Hepatic stellate cell (primary cell): ENCODE measurements around the gene ARGFX.
"Not testable (repeated sequence)": the region's sequence is repeated elsewhere in the genome, so short reads cannot be mapped to it uniquely, and the experiment has no call there.

ENCODE experiments used
- DNase-seq: peaks from one replicate; pipeline ENCODE4 v3.0.0; 2011; ENCODE audit warnings: low spot score

The ARGFX gene

GRCh38 chr3:121599900-121600299 is 32.2 kb downstream of the ARGFX start:
- DNase-seq = not testable (repeated sequence)

GRCh38 chr3:121601212-121601812 is 33.6 kb downstream of the ARGFX start:
- no peak for DNase-seq

DNA sequence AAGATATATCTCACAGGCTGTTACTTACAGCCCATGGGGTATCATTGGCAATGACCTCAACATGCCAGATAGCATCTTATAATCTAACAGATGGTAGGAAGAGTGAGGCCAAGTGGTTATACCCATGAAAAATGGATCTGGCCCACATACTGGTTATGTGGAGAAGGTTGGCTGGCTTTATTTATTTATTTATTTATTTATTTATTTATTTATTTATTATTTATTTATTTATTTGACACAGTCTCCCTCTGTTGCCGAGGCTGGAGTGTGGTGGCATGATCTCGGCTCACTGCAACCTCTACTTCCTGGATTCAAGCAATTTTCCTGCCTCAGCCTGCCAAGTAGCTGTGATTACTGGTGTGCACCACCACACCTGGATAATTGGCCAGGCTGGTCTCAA is 37.0 kb downstream of the ARGFX start:
- DNase-seq = no peak

DNA sequence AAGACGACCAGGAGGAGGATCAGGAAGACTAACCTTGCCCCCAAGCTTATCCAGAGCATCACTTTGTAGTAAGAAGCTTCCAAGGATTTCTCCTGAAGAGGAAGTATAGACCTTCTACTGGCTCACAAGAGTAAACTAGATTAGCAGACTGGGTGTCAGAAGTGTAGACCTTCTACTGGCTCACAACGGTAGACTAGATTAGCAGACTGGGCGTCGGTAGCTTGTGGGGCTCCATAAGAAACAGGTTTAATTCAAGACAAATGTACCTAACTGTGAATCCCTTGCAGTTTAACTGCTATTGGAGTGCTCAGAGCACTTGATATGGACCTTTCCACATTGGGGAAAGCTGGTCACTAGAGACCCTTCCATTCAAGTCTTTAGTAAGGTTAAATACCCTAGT is 38.4 kb downstream of the ARGFX start:
- DNase-seq = no peak
